Measurements from ENCODE around the gene TMEM129.

Gene TMEM129, protein sequence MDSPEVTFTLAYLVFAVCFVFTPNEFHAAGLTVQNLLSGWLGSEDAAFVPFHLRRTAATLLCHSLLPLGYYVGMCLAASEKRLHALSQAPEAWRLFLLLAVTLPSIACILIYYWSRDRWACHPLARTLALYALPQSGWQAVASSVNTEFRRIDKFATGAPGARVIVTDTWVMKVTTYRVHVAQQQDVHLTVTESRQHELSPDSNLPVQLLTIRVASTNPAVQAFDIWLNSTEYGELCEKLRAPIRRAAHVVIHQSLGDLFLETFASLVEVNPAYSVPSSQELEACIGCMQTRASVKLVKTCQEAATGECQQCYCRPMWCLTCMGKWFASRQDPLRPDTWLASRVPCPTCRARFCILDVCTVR

DNA sequence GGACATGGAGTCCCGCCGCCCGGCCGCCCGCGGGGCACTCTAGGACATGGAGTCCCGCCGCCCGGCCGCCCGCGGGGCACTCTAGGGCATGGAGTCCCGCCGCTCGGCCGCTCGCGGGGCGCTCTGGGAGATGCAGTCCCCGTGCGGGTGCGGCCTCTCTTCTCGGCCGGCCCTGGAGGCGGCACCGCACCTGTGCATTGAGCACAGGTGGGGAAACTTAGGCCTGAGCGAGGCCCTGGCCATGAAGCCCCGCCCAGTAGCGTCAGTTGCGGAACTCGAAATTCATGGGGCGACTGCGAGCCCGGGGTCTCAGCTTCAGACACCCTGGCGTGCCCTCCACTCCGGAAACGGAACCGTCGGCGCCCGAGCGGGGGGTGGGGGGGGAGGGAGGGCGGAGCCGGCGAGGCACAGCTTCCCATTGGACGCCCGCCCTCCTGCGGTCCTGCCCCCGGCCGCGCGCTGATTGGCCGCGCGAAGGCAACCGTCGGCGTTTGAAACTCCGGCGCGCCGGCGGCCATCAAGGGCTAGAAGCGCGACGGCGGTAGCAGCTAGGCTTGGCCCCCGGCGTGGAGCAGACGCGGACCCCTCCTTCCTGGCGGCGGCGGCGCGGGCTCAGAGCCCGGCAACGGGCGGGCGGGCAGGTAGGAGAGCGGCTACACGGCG is at the start of gene TMEM129, which contains the start of gene TACC3:
TSS of gene TMEM129 (minus strand) at position 321 of the 663 bp plus-strand sequence. CDS start 486 bp downstream, outside the sequence.
TSS of gene TACC3 (plus strand) at position 519 of the 663 bp plus-strand sequence. CDS start 1,901 bp downstream, outside the sequence.
- DNase-seq = peak; percentile 98

DNA sequence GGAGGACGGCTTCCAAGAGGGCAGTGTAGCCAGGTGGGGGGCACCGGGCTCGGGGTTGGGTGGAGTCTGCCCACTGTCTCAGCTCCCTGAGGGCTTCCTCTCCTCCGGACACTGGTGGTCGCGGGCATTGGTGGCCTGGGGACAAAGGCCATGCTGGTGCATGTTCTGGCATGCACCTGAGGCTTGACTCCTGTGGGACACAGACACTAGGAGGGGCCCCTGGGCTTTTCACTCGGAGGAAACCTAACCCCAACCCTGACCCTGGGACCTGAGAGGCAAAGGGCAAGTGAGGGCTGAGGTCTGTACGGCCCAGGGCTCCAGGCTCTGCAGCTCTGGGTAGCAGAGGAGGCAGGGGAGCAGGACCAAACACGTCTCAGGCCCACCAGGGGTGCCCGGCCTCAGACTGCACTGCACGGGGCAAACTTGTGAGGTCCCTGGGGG is 49.7 kb upstream of the TMEM129 start:
- DNase-seq = no peak

DNA sequence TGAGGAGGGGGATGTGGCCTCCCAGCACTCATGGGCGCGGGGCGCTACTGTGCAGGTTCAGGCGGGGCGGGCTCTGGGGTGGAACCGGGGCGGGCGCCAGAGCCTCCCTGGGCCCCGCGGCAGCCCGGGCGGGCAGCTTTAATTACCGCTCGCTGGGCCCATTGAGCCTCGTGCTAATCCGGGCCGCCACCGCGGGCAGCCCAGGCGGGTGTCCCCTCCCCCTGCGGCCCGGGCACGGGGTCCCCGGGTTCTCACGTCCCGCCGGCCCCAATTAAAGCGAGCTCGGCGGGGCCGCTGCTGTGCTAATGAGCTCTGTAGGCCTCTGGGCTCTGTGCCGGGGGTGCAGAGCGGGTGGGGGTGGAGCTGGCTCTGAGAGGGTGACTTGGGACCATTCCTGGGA is 49.1 kb upstream of the TMEM129 start:
- DNase-seq = no peak

DNA sequence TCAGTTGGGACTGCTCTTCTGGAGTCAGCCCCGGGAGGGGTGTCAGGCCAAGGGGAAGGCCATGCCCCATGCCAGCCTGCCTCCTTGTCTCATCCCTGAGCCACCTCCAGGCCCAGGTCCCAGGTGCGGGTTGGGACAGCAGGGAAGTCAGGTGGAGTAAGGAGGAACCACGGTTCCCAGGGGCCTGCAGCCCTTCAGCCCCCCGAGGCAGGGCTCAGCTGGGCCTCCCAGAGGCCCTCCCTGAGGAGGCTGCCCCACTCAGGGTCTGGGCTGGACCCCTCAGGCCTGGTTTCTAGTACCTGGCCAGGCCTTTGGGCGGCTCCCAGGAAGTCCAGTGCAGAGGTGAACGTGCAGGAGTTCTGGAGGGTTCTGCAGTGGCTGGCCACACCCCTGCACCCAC is 48.6 kb upstream of the TMEM129 start:
- DNase-seq = no peak

DNA sequence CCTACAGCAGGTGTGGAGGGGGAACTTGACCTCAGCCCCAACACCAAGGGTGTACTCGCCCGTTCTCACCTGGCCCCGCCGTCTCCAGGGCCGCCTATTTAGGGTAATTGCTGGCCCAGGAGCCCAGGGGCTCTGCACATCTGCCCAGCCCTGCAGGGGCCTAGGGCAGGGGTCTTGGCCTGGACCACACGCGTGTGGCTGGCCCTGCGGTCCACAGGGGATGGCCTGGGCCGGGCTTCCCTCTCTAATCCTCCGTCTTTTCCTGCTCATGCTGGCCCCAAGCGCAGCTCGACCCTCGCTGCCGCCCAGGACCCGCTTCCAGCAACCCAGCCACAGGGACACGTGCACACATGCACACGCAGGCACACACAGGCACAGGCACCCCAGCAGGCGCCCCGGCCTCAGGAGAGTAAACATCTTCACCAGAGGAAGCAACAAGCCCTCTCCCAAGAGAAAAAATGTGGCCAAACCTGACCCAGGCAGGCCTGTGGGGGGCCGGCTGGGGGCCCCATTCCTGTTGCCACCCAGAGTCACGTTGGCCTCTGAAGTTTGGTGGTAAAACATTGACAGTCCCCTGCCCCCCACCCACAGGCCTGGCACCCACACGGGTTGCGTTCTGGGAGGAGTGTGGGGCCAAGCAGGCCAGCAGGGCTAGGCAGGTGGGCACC is 47.4 kb upstream of the TMEM129 start:
- DNase-seq = no peak

DNA sequence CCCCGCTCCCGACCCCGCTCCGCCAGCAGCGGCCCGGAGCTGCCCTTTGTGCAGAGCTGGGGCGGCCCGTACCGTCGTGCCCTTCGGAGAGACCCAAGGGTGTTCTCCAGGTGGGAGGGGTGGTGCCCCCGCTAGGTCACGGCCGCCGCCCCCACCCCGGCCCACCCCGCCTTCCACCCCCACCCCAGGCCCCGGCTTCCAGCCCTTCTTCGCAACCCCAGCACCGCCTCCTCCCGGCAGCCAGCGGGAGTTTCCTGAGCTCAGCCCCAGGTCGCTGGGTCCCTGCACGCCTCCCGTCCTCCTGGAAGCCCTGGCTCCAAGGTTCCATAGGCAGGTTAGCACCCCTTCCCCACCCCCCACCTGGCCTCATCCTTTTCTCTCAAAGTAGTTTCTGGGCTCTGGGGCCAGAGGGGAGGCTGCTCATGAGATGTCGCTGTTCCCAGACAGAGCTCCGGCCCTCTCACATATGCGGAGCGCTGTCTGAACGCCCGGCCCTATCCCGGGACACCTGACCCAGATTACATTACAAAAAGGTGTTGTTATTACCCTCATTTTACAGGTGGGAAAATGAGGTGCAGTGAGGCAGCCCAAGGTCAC is 46.7 kb upstream of the TMEM129 start:
- DNase-seq = peak; percentile 87

DNA sequence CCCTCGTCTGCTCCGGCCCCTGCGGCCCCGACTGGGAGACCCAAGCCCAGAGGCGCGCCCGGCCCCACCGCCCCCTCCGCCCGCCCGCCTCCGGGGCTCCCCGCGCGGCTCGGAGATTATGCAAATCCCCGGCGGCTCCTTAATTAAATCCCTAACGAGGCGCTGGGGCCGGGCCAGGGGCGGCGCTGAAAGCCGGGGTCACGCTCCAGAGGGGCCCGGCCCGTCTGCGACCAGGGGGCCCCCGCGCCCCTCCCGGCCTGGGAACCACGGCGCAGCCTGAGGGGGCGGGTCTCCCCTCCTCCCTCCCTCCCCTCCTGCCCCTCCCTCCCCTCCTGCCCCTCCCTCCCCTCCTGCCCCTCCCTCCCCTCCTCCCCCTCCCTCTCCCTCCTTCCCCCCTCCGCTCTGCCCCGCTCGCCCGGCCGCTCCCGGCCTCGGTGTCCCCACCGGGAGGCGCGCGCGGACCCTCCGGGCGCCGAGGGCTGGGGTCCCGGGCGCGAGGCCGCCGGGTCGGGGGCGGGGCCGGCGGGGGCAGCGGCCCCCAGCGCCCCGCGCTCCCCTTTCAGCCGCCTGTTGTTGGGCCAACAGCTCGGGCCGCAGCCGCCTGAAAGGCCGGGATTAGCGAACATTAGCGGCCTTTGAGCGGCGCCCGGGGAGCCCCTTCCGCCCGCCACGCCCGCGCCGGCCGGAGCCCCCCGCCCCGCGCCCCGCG is 46.1 kb upstream of the TMEM129 start:
- peak; percentile 79 for DNase-seq

DNA sequence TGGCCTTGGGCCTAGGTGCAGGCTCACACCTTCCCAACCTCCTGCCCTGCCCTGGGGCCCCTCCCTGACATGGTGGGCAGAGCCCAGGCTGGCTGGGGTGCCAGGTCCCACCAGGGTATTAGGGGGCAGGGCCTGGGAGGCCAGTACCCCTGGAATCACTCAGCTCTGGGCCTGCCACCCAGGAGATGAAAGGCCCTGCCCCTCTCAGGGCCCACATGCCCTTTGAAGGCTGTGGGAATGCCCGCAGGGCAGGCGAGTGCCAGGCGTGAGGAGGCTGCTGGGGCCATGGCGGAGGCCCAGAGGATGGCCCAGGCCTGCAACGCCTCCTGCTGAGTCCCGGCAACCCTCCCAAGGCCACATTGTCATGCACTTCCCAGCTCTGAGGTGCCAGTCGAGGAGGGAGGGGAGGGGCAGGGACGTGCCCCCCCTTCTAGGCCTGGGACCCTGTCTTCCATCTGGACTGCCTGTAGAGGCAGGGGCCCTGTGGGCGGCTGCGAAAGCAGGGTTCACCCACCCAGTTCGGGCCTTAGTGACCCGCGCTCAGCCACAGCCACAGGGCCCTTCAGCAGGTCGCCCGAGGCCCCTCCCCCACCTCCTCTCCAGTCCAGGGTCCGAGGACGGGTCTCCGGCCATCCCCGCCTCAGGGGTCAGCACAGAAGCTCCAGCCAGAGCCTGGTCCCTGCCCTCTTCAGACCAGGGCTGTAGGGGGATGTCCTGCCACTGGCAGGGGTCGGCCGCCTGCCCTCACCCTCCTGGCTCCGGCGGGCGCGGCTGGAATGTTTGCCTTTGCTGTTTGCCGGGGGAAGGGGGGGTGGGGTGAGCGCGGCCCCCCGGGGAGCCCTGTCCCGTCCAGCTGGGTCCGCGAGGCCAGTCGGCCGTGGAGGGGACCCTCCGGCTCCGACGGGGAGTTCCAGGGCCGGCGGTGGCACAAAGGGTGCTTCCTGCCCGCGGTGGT is 45.3 kb upstream of the TMEM129 start:
- DNase-seq = peak; percentile 82

DNA sequence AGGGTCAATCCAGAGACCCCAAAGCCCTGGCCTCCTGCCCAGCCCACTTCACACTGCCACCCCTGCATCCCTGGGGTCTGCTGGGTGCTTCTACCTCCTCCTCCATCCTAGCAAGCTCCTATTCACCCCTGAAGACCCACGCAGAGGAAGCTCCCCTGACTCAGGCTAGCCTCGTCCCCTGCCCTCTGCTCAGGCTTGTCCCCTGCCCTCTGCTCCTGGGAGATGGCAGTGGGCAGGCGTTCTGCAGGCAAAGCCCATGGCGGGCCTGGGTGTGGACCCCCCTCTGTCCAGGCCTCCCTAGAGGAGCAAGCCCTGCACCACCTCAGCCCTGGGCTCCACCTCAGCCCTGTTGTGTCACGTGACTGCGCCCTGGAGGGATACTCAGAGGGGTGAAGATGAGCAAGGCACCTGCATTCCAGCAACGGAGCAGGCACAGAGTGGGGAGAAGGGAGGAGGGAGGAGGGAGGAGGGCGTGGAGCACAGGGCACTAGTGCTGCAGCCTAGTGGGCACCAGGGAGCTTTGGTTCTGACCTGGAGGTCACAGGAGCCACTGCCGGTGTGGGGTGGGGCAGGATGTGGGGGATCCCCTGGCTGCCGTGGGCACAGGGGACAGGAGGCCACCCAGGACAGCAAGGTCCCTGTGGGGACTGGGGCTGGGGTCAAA is 44.4 kb upstream of the TMEM129 start:
- DNase-seq = peak; percentile 79

DNA sequence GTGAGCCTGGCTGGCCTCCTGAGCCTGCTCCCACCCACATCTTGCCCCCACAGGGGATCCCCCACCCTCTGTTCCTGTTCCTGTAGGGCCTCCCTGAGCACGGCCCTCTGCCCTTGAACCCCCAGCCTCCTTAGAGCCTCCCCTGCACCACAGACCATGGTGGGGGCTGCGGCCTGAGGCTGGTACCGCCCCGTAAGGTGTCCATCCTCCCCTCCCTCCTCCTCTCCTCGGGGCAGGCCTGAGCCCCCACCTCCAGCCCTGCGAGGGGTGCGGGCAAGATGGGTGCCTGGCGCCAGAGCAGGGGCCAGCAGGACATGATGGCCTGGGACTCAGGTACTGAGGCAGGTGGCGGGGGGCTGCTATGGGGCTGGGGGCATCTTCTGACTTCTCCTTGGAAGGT is 43.5 kb upstream of the TMEM129 start:
- DNase-seq = no peak

DNA sequence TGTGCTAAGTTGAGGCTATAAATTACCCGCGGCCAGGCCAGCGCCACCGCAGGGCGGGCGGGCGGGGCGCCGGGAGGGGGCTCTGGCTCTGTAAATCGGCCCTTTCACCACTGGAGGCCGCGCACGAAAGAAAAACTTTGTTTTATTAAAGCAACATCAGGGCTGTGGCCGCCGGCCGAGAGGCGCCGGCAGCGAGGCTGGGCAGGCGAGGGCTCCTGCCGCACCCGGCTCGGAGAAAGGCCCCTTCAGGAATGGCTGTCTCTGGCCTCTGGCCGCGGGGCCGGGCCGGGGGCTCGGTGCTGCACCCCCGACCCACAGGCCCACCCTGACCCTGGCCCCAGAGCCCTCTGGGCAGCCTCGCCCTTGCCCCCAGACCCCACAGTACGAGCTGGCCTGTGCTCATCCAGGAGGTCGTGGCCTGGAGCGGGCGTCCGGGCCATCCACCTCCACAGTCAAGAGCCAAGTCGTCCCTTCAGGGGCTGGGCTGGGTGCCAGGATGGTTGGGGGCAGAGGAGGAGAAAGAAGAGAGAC is 42.5 kb upstream of the TMEM129 start:
- DNase-seq = peak; percentile 81

DNA sequence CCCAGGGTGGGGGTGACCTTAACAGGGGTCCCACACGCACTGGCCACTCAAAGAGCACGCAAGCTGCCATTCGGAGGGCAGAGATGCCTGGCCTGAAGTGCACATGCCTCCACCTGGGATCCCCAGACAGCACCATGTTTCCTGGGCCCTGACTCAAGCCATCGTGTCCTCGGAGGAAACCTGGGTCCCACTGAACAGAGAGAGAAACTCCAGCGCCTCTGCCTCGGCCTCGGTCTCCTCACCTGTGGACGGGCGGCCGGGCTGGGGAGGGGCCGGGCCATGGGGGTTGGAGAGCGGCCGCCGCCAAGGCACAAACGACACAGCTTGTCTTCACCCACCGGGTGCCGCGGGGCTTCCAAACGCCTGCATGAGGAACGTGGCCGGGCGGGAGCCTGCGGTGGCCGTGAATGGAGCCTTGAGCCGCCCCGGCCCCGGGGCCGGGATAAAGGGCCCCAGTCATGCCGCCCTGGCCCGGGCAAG is 42.0 kb upstream of the TMEM129 start:
- no peak for DNase-seq

DNA sequence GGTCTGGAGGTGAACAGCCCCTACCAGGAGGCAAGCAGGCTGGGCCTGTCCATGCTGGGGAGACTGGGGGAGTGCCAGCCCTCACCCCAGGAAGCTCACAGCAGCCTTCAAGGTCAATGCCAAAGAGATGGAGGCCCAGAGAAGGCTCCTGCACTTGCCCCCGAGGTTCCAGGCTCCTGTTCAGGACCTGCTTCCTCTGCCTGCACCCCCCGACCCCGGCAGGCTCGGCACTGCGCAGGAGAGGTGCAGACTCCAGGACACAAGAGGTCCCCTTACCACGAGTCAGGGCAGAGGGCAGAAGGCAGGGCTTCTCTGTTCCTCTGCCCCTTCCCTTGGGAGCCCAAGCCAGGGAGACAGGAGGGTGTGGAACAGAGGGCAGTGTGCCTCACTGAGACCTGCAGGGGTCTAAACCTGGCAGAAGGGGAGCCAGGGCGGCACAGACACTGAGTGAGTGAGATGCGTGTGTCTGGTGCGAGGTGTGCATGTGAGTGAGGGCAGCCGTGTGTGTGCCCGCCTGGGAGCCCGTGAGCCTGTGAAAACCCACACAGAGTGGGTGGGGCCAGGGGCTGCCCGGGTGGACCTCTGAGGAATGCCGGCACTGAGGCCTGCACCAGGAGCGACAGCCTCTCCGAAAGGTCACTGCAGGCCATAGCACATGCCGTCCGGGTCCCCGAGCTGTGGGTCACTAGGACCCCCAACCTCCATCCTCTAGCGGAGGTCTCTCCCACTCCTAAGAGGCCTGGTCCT is 41.3 kb upstream of the TMEM129 start:
- no peak for DNase-seq

DNA sequence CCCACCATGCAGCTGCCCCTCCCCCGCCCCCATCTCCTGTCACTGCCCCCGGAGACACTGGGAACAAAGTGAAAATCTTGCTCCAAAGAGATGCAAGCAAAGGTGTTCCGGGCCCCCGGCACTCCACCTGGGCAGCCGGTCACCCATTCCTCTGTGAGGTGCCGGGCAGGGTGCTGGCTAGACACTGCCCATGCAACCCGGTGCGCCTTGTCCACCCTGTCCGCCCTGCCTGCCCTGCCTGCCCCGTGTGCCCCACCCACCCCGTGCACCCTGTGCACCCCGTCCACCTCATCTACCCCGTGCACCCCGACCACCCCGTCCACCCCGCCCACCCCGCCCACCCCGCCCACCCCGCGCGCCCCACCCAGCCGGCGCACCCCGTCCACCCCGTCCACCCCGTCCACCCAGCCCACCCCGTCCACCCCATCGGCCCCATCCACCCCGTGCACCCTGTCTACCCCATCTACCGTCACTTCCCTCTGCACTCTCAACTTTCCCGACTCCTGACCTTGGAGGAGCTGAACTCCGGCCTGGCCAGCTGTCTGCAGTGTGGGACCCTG is 40.1 kb upstream of the TMEM129 start:
- DNase-seq = no peak

DNA sequence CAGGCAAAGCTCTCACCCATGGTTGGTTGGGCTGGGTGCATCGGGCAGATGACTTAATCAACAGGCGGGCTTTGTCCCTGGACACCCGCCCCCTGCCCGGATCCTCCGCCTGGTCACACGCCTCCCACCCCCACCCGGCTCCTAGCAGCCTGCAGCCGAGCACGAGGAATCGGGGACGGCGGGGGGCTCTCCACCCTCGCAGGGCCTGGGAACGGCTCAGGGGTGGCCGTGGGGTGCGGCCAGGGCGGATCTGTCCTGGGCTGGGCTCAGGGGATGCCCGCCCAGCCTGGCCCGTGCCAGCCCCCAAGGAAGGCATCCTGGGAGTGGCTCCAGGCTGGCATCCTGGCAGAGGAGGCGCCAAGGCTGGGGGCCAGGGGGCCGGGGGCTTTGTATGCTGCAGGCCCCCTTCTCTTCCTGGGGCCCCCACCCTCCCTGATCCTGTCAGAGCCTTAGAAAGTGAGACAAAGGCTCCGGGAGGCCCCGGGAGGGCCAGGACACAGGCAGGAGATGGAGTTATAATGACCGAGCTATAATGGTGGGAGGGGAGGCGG is 39.5 kb upstream of the TMEM129 start:
- no peak for DNase-seq

DNA sequence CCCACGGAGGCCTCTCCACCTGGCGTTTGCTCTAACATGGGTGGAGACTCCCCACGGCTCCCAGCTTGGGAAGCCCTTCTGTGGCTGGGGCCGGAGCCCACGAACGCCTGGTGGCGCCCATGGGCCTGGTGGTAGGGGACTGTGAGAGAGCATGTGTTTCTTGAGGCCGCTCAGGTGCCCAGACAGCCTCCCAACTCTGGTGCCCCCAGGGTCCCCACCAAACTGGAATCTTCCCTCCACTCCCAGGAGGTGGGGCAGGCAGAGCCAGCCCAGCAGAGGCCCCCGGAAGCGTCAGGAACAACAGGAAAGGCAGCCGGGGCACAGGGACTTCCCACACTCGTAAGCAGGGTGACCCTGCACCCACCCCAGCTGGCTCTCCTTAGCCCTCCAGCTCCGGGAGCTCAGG is 38.7 kb upstream of the TMEM129 start:
- DNase-seq = no peak

DNA sequence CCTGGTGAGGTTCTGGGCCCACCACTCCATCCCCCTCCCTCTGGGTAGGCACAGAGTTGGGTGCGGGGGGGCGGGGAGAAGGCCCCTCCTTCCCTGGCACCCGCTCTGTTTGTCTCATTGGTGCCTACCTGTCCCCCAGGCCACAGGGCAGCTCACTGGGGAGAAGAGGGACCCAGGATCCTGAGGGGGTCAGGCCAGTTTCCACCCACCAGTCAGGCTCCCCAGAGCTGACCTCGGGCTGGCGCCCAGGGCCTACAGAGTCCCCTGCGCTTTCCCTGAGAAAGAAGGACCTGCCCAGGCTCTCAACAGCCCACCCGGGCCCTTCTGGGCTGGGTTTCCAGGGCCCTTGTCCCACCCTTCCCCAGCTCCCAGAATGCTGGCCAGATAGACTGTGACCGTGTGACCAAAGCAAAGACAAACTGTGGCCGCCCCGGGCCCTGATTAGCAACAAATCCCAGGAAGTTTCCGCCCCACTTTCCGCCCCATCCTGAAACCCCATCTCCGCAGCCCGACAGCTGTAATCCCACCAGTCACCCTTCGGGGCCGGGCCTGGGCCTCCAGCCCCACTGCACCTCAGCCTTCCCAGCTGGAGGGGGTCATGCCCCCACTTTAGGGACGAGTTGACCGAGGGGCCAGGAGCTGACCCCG is 38.2 kb upstream of the TMEM129 start:
- DNase-seq = no peak

All from islet precursor cell (in vitro differentiated cells).